GM19468 (cell line): ENCODE measurements around the gene SUPT3H.

Source experiments
- ATAC-seq: cut with Tn5 transposase; IDR thresholded peaks from one replicate; pipeline ENCODE4 v1.9.1; 2021; ENCODE audit warnings: mild to moderate bottlenecking, moderate library complexity, moderate number of reproducible peaks; ENCODE audit not compliant: unreplicated experiment; ENCODE audit errors: extremely low read depth

Gene SUPT3H

DNA sequence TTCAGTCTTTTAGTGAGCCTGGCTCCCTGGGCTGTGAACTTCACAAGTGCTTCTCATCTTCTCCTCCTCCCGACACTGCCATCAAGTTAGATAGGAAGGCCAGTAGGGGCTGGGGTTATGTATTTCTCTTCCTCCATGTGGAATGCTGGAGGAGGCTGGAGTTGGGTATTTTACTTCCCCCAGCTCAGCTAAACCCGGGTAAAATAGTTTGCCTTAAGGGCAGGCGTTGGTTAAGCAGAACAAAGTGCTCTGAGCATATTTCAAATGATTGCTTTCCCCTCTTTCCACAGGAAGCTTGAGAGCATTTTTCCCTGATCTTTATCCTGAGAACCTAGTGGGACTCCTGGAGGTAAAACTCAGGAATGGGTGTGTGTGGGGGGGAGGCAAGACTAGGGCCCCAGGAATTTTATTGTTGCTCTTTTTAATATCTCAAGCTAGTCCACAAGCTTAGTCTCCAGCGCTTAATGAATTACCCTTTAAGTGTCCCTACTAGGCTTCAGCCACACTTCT, 16.9 kb upstream of the SUPT3H start:
- no peak for ATAC-seq

DNA sequence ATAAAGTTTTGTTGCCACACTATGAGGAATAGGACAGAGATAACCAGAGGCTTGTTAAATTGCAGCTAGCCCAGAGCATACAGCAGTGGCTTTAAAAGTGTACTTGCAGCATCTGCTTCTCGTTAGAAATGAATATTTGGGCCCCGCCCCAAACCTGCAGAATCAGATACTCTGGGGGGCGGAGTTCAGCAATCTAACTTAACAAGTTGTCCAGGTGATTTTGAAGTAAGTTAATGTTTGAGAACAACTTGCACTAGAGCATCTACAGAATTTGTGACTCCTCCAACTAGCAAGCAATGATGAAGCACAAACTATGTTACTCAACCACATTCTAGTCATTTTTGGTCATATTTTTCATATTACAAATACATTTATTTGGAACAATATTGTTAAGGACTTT, 10.6 kb upstream of the SUPT3H start:
- no peak for ATAC-seq

DNA sequence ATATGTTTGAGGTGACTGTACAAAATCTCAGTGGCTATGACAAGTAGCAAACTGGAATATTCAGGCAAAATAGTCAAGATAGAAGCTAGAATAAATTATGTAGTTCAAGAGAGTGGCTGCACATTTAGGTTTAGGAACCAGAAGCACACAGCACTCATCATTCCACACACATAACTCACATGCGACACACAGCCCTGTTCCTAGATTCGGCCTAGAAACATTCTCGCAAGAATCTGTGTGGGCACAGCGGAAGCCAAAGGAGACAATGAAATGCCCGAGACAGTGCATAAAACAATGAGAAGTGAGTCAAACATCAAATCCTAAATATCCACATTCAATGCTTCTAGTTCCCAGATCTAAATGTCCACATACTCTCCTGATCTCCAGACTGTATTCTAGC, 9.5 kb upstream of the SUPT3H start:
- no peak for ATAC-seq

DNA sequence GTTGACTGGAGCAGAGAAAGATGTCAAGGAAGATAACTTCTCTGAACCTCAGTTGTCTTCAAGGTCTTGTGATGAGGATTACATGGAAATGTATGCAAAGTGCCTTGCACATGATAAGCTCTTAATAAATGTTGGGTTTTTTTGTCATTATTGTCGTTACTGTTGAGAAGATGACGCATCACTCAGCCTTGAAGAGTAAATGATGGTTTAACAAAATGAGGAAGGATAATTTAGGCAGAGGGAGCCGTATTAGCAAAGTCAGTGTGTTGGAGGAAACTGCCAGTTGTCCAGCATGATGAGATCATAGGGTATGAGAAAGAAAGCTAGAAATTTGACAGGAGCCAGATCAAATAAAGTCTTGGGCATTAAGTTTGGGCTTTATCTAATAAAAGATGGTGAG, 8.8 kb upstream of the SUPT3H start:
- ATAC-seq: no peak

DNA sequence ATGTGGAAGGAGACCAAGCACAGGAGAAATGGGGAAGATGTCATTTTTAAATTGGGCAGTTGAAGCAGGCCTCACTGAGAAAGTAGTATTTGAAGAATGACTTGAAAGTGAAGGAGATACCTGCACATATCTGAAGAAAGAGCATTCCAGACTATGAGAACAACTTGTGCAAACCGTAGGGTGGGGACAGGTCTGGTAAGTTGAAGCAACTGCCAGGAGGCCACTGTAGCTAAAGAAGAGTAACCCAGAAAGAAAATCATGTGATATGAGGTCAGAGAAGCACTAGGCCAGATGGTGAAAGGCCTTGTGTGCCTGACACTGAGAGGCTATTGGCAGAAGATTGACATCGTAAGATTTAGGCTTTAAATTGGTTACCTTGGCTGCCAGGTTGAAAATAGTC, 4.7 kb upstream of the SUPT3H start:
- ATAC-seq: no peak

DNA sequence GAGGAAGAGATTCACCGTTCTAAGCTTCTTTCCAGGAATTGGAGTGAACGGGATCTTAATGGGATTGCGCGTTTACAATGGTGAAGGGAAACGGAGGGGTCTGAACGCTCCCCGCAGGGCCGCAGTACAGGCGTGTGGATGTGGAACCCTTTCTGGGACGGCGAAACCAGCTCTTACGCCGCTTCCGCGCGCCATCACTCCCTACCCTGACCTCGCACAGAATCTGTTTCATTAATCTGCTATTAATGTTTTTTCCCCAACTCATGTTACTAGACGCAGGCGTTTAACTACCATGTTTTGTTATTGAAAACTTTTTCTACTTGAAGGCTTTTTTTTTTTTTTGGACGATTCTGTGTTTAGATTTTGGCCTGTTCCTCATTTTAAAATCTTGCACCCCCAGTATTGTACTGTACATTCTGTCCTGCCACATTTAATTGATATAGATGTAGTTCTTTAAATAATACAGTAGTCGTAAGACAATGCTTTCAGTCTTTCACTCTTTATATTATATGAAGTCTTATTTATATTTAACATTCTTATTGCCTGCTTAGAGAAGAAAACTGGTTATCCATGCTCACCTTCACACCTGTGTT, 696 bp upstream of the SUPT3H start:
- no peak for ATAC-seq

DNA sequence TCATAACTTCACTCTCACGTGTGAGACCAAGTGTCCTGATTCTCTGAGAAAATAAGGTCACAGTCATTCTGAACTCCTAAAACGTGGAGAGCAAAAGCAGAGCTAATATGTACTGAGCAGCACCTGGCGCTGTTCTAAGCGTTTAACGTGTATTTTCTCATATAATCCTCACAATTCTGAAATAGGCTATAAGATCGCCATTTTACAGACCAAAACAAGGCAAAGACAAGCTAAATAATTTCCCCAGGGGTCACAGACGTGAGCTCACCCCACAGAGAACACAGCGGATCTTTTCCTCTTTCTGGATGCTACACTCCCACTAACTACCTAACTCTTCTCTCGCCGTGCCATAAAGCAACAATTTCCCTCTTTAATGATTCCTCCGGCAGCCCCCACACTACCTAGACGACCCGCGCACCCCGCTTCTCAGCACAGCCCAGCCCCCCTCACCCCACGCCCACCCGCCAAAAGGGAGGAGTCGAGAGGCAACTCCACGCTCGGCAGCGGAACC, 636 bp downstream of the SUPT3H start:
- no peak for ATAC-seq

DNA sequence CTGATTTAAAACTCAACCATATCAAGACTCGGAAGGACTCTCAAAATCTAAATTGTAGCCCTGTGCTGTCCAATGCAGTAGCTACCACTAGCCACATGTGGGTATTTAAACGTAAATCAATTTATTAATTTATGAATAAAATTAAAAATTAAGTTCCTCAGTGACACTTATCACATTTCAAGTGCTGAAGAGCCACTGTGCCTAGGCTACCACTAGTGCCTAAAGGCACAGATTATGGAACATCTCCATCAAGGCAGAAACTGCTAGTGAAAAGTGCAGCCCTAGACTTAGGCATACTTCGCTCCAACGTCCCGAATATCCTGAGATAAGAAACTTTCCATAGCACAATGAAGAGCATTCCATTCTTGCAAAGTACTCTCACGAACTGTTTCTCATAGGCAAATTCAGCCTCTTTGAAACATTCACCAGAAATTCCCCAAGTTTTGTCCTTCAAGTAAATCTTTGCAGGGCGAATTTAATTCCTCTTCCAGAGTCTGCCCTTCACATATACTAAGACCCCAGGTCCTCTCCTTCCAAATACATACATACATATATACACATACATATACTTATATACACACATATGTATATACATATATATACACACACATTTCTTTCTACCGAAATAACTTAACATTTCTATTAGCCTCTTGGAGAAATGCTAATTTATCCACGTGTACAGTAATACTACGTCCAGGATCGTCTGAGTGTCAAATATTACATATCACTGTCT, 1.3 kb downstream of the SUPT3H start:
- no peak for ATAC-seq

DNA sequence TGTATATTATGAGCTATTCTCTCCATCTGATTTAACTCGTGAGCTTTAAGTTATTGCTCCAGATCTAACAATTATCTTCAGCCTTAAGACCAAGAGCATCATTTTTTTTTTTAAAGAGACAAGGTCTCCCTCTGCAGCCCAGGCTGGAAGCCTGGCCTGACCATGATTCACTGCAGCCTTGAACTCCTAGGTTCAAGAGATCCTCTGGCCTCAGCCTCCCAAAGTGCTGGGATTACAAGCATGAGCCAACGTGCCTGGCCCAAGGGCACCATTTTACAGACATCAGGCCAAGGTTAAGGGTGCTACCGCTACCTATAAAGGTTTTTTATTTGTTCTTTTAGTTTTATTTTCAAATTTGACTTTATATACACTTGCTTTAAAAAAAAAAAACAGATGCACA, 2.3 kb downstream of the SUPT3H start:
- no peak for ATAC-seq

DNA sequence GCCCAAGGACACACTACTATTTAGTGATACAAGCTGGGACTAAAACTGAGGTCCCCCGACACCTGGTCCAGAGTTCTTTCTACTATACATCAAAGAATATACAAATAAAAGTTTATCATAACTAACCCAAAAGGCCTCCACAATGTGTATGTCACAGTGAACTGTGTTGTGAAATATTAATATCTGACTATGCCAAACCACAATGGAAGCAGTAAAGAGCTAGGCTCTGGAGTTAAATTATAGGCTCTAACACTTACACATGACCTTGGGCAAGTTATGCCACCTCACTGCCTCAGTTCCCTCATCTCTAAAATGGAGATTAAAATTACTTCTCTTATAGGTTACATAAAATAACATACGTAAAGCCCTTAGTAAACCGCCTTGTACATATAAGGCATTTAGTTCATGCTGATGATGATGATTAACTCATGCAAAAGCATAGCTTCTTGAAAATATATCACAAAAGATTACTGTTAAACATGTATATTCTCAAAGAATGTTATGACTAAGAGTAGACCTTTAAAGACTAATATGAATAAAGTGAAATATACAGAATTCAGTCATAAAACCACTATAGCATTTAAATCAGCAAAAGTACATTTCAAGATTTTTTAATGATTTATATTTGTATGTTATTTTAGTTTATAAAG, 5.7 kb downstream of the SUPT3H start:
- ATAC-seq: no peak

DNA sequence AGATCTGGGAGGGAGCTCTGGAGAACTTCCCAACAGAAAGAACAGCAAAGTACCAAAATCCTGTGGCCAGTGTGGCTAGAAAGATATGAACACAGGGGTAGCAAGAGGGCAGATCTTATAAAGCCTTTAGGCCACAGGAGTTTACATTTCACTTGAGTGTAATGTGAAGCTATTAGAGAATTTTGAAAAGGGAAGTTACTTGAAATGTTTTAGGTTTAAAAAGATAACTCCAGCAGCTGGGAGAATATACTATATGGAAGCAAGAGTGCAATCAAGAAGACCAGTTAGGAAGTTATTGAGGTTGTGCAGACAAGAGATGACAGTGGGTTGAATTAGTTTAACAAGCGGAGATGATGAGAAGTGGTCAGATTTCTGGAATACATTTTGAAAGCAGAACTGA, 7.9 kb downstream of the SUPT3H start:
- ATAC-seq: no peak

DNA sequence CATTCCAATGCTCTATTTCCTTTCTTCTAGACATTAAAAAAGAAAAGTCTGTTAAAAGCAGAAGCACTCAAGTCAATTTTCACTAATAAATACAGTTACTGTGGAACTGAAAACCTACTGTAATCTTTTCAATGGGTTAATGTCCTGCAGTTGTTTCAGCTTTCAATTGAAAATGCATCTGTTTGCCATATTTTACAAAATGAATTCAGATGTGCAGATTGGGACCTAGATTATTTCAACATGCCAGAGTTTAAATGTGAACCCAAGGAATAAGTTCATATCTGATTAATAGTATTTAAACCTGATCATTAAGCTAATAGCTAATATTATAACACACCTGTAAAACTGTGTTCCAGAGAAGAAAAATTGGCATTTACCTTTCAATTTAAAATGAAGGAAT, 9.7 kb downstream of the SUPT3H start:
- no peak for ATAC-seq

DNA sequence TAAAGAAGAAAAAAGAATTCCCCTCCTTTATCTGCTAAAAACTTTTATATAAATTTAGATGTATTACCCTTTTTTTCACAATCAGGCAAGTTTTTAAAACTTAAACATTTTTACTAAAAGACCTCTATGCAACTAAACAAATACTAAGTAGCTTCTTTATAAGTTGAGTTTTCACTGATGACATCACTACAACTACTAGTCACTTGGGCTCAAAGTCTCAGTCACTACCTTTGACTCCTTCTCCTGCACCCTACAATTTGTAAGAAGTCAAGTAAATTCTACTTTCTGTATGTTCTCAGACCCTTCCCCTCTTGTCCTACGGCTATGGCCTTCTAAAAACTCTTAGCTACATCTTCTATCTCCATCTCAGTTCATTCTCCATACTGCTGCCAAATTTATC, 11.2 kb downstream of the SUPT3H start:
- no peak for ATAC-seq

DNA sequence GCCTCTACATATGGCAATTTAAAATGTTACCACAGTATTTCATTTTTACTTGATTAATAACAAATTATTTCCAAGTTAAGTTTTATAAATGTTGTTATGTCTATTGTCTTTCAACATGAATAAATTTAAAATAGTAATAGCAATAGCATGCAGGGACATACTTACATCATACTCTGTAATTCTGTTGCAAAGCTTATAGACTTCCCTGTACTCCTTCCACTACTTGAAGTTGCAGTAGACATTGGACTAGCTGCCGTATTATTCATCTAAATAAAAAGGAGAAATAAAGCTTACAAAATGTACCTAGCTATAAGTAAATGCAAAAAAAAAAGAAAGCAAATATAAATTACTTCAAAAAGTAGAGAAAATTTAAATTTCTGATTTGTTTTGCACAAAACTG, 12.7 kb downstream of the SUPT3H start:
- no peak for ATAC-seq

DNA sequence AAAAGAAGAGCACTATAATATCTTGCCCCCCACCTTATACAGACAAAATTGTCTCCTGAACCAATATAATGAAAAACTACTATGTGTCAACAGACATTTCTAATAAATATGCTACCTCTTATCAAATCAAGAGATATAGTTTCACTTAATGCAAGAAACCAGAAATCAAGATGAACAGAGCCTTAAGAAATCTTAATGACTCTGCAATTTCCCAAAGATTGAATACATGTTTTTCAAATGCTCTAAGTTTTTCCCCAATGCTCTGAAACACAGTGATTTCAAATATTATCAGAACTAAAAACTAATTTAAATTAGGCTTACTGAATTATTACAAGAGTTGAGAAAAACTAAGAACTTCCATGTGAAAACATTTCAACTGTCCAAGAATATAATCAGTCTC, 13.3 kb downstream of the SUPT3H start:
- no peak for ATAC-seq

DNA sequence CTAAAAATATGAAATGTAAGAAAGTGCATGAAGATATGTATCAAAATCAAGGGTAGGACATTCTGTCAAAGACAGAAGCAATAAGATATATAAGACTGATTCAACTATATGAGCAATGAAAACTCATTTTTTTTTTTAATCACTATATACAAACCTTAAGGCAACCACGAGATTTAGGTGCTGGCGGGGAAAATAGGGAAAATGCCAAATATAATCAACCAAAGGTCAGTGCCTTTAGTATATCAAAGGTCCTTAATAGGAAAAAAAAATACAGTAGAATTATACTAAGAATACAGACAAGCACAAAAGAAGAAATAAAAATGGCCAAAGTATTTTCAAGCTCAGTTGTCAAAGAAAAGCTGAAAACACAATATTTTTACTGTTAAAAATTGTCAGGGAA, 24.1 kb downstream of the SUPT3H start:
- ATAC-seq: no peak

DNA sequence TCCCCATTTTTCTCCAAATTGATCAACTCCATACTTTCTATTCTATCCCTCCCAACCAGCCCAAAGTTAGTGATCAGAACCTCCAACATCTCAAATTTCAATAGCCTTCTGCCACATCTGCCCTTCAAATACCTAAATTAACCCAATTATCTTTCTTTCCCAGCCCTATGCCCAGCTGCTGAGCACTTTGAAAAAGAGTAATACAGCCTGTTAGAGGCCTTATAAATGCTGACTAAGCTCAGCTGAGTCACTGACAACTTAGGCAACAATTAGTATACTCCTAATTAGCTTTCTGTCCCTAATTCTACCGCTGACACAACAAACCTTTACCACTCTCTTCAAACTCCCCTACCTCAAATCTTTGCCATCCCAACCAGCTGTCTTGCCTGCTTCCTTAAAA, 26.1 kb downstream of the SUPT3H start:
- ATAC-seq: no peak

DNA sequence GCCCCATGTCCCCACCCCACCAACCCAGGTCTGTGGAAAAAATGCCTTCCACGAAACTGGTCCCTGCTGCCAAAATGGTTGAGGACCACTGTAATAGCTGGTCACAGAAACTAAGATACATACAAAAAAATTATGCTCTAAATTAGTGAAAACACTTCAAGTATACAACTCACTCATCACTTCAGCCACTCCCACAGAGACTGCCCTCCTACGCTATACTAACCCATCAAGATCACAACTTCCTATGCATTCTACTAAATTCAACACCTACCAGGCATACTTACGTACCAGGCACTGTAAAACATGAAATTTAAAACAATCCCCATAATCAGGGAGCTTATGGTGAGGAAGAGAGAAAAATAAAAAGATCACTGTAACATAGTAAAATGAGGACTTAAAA, 26.7 kb downstream of the SUPT3H start:
- no peak for ATAC-seq

DNA sequence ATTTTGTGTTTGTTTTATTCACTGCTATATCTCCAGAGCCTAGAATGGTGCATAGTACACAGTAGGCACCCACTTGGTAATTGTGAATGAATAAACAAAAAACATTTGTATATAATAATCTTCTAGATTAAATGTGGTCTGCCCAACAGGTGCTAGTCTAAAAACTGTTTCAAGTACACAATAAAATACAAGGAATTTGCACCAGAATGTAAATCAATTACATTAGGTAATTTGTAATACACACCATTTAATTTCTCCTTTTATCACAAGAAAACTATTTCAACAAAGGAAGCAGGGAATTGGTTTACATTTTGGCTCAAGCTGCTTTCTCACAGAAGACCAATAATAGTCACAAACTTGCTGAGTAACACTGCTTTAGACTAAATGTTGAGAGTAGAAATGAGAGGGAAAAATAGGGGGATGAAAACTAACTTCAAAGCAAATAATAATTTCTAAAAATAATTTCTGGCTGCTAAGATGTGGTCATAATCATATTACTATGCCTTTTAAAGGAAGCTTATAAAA, 27.5 kb downstream of the SUPT3H start:
- ATAC-seq: no peak

DNA sequence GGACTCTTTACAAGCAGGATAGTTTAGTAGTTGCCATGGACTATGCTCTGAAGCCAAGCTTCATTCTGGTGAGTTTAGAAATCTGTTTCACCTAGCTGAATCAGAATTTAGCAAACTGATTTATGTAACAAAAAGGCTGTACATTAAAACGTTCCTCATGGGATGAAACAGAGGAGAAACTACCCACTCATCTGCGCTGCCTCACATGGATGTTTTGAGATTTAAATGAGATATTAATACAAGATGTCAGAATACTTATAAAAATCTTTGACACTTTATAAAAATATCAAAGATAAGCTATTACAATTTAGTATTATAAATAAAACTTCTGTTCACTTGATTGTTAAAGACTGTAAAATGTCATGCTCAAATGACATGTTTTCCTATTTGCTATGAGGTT, 32.8 kb downstream of the SUPT3H start:
- no peak for ATAC-seq

DNA sequence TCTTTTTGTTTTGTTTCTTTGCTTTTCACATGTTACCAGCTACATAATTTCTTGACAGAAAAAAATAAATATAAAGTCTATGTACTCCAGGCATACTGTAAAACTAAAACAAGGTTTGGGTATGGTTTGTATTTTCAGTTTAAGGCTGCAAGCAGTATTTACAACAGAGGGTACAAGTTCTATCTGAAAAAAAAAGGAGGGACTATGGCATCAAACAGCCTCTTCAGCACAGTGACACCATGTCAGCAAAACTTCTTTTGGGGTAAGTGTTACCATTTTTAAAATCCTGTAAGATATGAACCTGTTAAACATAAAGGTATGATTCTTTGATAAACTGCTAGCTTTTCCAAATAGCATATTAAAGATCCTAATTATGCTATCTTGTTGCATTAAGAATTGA, 49.2 kb downstream of the SUPT3H start:
- no peak for ATAC-seq
